Measurements from ENCODE around the gene EYA4.

The EYA4 gene

DNA sequence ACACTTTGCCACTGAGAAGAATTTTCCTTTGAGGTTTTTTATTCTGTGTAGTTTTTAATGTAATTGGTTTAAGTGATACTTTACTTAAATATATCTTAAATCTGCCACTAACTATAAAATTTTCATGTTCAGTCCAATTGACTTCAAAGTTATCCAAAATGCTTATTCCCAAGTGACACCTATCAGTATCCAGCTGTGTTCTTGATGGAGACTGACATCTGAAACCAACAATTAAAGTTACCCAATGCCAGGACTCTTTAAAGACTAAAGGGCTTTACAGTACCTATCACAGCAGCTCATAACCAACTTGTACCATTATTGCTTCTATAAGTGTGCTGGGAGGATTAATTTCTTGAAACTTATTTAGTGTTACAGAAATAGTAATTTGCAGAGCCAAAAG, 13.8 kb upstream of the EYA4 start:
- H3K4me1 ChIP-seq (ENCODE audit: insufficient read depth, insufficient read length), result no peaks in the 10 kb centered on the region
- no peak for TF ChIP-seq SUZ12 (IDR thresholded peaks at IDR 0.05; ENCODE audit: extremely low read depth, insufficient read depth, insufficient read length)
- no peaks in the 10 kb centered on the region for H3K36me3 ChIP-seq (ENCODE audit: insufficient read depth, insufficient read length, low read length)
- DNase-seq (ENCODE audit: low read depth, low spot score), result no peak
- no peak overlapping the region for H3K9ac ChIP-seq (ENCODE audit: insufficient read length, low read depth)
- no peaks in the 10 kb centered on the region for H3K9me3 ChIP-seq (ENCODE audit: insufficient read depth, low read length)
- H3K27me3 ChIP-seq (ENCODE audit: insufficient read depth, insufficient read length), result no peaks in the 10 kb centered on the region
- no peak overlapping the region for H3K4me3 ChIP-seq (ENCODE audit: insufficient read length, low read depth)

GRCh38 chr6:133230052-133230451, 11.1 kb upstream of the EYA4 start:
- no peak for TF ChIP-seq SUZ12 (IDR thresholded peaks at IDR 0.05; ENCODE audit: extremely low read depth, insufficient read depth, insufficient read length)
- no peaks in the 10 kb centered on the region for H3K36me3 ChIP-seq (ENCODE audit: insufficient read depth, insufficient read length, low read length)
- DNase-seq (ENCODE audit: low read depth, low spot score), result no peak
- H3K4me3 ChIP-seq (ENCODE audit: insufficient read length, low read depth), result no peak overlapping the region
- H3K4me1 ChIP-seq (ENCODE audit: insufficient read depth, insufficient read length), result no peaks in the 10 kb centered on the region
- no peaks in the 10 kb centered on the region for H3K27me3 ChIP-seq (ENCODE audit: insufficient read depth, insufficient read length)
- H3K9me3 ChIP-seq (ENCODE audit: insufficient read depth, low read length), result no peaks in the 10 kb centered on the region
- H3K9ac ChIP-seq (ENCODE audit: insufficient read length, low read depth), result no peak overlapping the region

DNA sequence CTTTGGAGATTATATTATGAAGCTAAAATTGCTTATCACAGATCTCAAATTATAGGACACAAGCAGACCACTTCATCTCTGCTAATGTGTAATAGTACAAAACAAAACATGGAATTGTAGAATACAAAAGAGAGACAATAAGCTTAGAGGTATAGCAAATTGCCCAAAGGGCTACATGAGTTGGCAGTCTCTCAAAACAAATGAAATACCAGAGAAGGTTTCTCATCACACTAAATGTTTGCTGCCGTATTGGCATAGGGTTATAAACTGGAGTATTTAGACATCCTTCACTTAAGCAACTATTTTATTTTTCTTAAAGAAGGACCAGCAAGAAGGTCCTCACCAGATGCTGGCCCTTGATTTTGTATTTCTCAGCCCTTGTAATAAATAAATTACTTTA, 5.9 kb upstream of the EYA4 start:
- Histone ChIP-seq H3K4me3 (ENCODE audit: insufficient read length, low read depth) (no peak overlapping the region), H3K4me1 (ENCODE audit: insufficient read depth, insufficient read length) (no peaks in the 10 kb centered on the region), H3K27me3 (ENCODE audit: insufficient read depth, insufficient read length) (peaks cover 15% of the 10 kb centered on the region), H3K9me3 (ENCODE audit: insufficient read depth, low read length) (no peaks in the 10 kb centered on the region), H3K9ac (ENCODE audit: insufficient read length, low read depth) (no peak overlapping the region), H3K36me3 (ENCODE audit: insufficient read depth, insufficient read length, low read length) (no peaks in the 10 kb centered on the region)
- no peak for DNase-seq (ENCODE audit: low read depth, low spot score)
- TF ChIP-seq YY1 (IDR thresholded peaks at IDR 0.05; ENCODE audit: insufficient read depth, insufficient read length) (no peak), SUZ12 (IDR thresholded peaks at IDR 0.05; ENCODE audit: extremely low read depth, insufficient read depth, insufficient read length) (no peak), ZNF274 (IDR thresholded peaks at IDR 0.05; ENCODE audit: low read depth, low read length) (no peak)

- Histone ChIP-seq H3K27me3 (ENCODE audit: insufficient read depth, insufficient read length) (peaks cover 28% of the 10 kb centered on the region), H3K9me3 (ENCODE audit: insufficient read depth, low read length) (no peaks in the 10 kb centered on the region), H3K36me3 (ENCODE audit: insufficient read depth, insufficient read length, low read length) (no peaks in the 10 kb centered on the region), H3K4me3 (ENCODE audit: insufficient read length, low read depth) (no peak overlapping the region), H3K9ac (ENCODE audit: insufficient read length, low read depth) (no peak overlapping the region), H3K4me1 (ENCODE audit: insufficient read depth, insufficient read length) (no peaks in the 10 kb centered on the region)
- no peak for DNase-seq (ENCODE audit: low read depth, low spot score)
- TF ChIP-seq ZNF274 (IDR thresholded peaks at IDR 0.05; ENCODE audit: low read depth, low read length) (no peak), YY1 (IDR thresholded peaks at IDR 0.05; ENCODE audit: insufficient read depth, insufficient read length) (no peak), SUZ12 (IDR thresholded peaks at IDR 0.05; ENCODE audit: extremely low read depth, insufficient read depth, insufficient read length) (no peak)
Observed at GRCh38 chr6:133236932-133237331, 4.2 kb upstream of the EYA4 start.

- peaks cover 64% of the 10 kb centered on the region for H3K27me3 ChIP-seq (ENCODE audit: insufficient read depth, insufficient read length)
- no peaks in the 10 kb centered on the region for H3K36me3 ChIP-seq (ENCODE audit: insufficient read depth, insufficient read length, low read length)
- TF ChIP-seq SUZ12 (IDR thresholded peaks at IDR 0.05; ENCODE audit: extremely low read depth, insufficient read depth, insufficient read length), result no peak
- TF ChIP-seq ZNF274 (IDR thresholded peaks at IDR 0.05; ENCODE audit: low read depth, low read length), result no peak
- no peak for TF ChIP-seq YY1 (IDR thresholded peaks at IDR 0.05; ENCODE audit: insufficient read depth, insufficient read length)
- DNase-seq (ENCODE audit: low read depth, low spot score), result no peak
- no peaks in the 10 kb centered on the region for H3K9me3 ChIP-seq (ENCODE audit: insufficient read depth, low read length)
- no peaks in the 10 kb centered on the region for H3K4me1 ChIP-seq (ENCODE audit: insufficient read depth, insufficient read length)
- peak overlapping the region; percentile 66 for H3K4me3 ChIP-seq (ENCODE audit: insufficient read length, low read depth)
- peak overlapping the region; percentile 43 for H3K9ac ChIP-seq (ENCODE audit: insufficient read length, low read depth)
Observed at GRCh38 chr6:133240511-133241085, 559 bp upstream of the EYA4 start.

DNA sequence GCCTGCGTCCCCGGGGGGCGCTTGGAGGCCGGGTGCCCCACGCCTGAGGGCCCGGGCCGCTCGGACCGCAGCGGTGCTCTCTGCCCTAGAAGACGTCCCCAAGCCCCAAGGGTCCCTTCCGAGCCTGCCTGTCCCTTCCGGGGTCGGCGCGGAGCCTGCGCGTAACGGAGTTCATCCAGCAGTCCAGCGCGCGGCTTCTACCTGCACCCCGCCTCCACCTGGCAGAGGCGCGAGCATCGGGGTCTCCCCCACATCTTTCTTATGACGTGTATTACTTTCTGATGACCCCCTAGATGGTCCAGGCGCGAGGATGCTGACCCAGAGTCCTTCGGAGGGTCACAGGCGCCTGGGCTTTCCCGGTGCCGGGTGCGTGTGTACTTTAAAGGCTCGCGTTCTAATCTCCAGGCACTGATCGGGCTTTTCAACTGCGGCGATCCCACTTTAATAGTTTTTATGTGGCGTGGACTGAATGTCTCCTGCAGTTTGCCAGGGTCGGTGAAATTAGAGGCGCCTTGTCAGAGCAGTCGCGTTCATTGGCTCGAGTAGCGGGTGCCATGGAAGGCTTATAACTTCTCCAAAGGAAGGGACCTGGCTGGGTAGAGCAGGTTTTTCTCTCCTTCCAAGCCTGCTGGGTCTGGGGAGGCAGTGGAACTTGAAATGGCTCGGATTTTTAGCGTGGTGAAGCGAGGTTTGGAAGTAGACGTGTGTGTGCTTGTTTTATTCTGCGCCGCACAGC, 912 bp downstream of the EYA4 start:
- Histone ChIP-seq H3K9ac (ENCODE audit: insufficient read length, low read depth) (peak overlapping the region; percentile 50), H3K36me3 (ENCODE audit: insufficient read depth, insufficient read length, low read length) (no peaks in the 10 kb centered on the region), H3K4me3 (ENCODE audit: insufficient read length, low read depth) (peak overlapping the region; percentile 66), H3K9me3 (ENCODE audit: insufficient read depth, low read length) (no peaks in the 10 kb centered on the region), H3K4me1 (ENCODE audit: insufficient read depth, insufficient read length) (no peaks in the 10 kb centered on the region), H3K27me3 (ENCODE audit: insufficient read depth, insufficient read length) (peaks cover 66% of the 10 kb centered on the region)
- DNase-seq (ENCODE audit: low read depth, low spot score), result no peak
- TF ChIP-seq ZNF274 (IDR thresholded peaks at IDR 0.05; ENCODE audit: low read depth, low read length) (no peak), SUZ12 (IDR thresholded peaks at IDR 0.05; ENCODE audit: extremely low read depth, insufficient read depth, insufficient read length) (peak; percentile 2), YY1 (IDR thresholded peaks at IDR 0.05; ENCODE audit: insufficient read depth, insufficient read length) (no peak)

- H3K4me3 ChIP-seq (ENCODE audit: insufficient read length, low read depth), result peak overlapping the region; percentile 66
- H3K9ac ChIP-seq (ENCODE audit: insufficient read length, low read depth), result no peak overlapping the region
- TF ChIP-seq SUZ12 (IDR thresholded peaks at IDR 0.05; ENCODE audit: extremely low read depth, insufficient read depth, insufficient read length) (peak; percentile 32), ZNF274 (IDR thresholded peaks at IDR 0.05; ENCODE audit: low read depth, low read length) (no peak)
- H3K4me1 ChIP-seq (ENCODE audit: insufficient read depth, insufficient read length), result no peaks in the 10 kb centered on the region
- DNase-seq (ENCODE audit: low read depth, low spot score), result no peak
- peaks cover 66% of the 10 kb centered on the region for H3K27me3 ChIP-seq (ENCODE audit: insufficient read depth, insufficient read length)
- H3K36me3 ChIP-seq (ENCODE audit: insufficient read depth, insufficient read length, low read length), result no peaks in the 10 kb centered on the region
- no peaks in the 10 kb centered on the region for H3K9me3 ChIP-seq (ENCODE audit: insufficient read depth, low read length)
Observed at GRCh38 chr6:133242637-133243585, 1.8 kb downstream of the EYA4 start.

All from NT2/D1 (cell line).